Sigmoid colon (tissue), 7 donors: ENCODE measurements around the gene BCAS1. TPM values are rescaled to one million over a fixed set of nuclear protein-coding genes. Genes with fewer than 3 reads are reported as not detected.
A peak's percentile ranks its signal among the peaks of the same experiment; 100 is the strongest.

Experiments used
- DNase-seq: peaks from one replicate; pipeline ENCODE4 v3.0.0-alpha.2; 2019
- H3K27ac ChIP-seq, 4 donors: fragments of 200-600 bp; sonication (generic); one replicate each; pipeline ENCODE4 v1.5.1; 2016 to 2019; ENCODE audit warnings: mild to moderate bottlenecking in 1 of 4
- H3K27me3 ChIP-seq, 3 donors: fragments of 200-600 bp; sonication (generic); one replicate each; pipeline ENCODE4 v1.5.1; 2019; ENCODE audit warnings: mild to moderate bottlenecking in 1 of 3
- H3K36me3 ChIP-seq, 4 donors: fragments of 200-600 bp; sonication (generic); one replicate each; pipeline ENCODE4 v1.5.1; 2016 to 2019
- H3K4me1 ChIP-seq, 4 donors: fragments of 200-600 bp; sonication (generic); one replicate each; pipeline ENCODE4 v1.5.1; 2017 to 2019
- H3K4me3 ChIP-seq, 4 donors: fragments of 200-600 bp; sonication (generic); one replicate each; pipeline ENCODE4 v1.5.1; 2017 to 2019; ENCODE audit warnings: mild to moderate bottlenecking in 2 of 4, moderate library complexity in 1 of 4
- H3K9me3 ChIP-seq, 4 donors: fragments of 200-600 bp in 3 of 4; sonication (generic) in 3 of 4; one replicate each; pipeline versions ENCODE4 v1.5.1 to v1.6.1; 2013 to 2019
- EP300 ChIP-seq, 4 donors: sonication (generic); formaldehyde crosslinking; IDR thresholded peaks; one replicate each; pipeline ENCODE4 v1.6.1; 2017; ENCODE audit warnings: antibody characterized with exemption in 4 of 4
- POLR2A ChIP-seq, 2 donors: fragments of 450-650 bp; IDR thresholded peaks; one replicate each; pipeline ENCODE4 v1.6.1; 2016; ENCODE audit warnings: antibody characterized with exemption in 2 of 2, mild to moderate bottlenecking in 2 of 2, moderate library complexity in 2 of 2
- POLR2AphosphoS5 ChIP-seq, 4 donors: sonication (generic); formaldehyde crosslinking; IDR thresholded peaks; one replicate each; pipeline ENCODE4 v1.6.1; 2017; ENCODE audit warnings: antibody characterized with exemption in 4 of 4
- WGBS, 2 donors: extraction: QIAGEN DNeasy Blood & Tissue Kit; methylation state at CpG; one replicate each; pipeline ENCODE4 v1.1.7; 2013; 5-methylcytosine and 5-hydroxymethylcytosine counted together
- intact Hi-C: fragments of 100-400 bp; cut with DNase I; formaldehyde crosslinking; loops from one replicate; pipeline ENCODE4 v1.15.1; 2023
- polyA plus RNA-seq, 3 donors: library from polyadenylated mRNA; stranded (reverse); fragments of 200-250 nt; gene quantifications; one replicate each; pipeline ENCODE4 v1.2.3, GENCODE V29; 2013
- total RNA-seq, 4 donors: library from RNA; depleted of rRNA; stranded (reverse); fragments of >200 nt; gene quantifications; one replicate each; pipeline ENCODE4 v1.1.0, GENCODE V29; 2016
- TF ChIP-seq, protein P1 (sequence below), 4 experiments: fragments of 450-650 bp in 3 of 4; fragments of 200-600 bp in 1 of 4; IDR thresholded peaks; one replicate each; pipeline ENCODE4 v1.5.1; 2016 to 2019; ENCODE audit warnings: antibody characterized with exemption in 4 of 4, mild to moderate bottlenecking in 3 of 4, moderate library complexity in 2 of 4
- donor health status: healthy with polysubstance abuse.
- donor health status: Bipolar disorder and iron deficiency.
- donor health status: healthy.

Gene BCAS1
- total and polyA plus RNA-seq, 7 donors: 0.71 to 198 (median 35.4) TPM; not detected in 2

DNA sequence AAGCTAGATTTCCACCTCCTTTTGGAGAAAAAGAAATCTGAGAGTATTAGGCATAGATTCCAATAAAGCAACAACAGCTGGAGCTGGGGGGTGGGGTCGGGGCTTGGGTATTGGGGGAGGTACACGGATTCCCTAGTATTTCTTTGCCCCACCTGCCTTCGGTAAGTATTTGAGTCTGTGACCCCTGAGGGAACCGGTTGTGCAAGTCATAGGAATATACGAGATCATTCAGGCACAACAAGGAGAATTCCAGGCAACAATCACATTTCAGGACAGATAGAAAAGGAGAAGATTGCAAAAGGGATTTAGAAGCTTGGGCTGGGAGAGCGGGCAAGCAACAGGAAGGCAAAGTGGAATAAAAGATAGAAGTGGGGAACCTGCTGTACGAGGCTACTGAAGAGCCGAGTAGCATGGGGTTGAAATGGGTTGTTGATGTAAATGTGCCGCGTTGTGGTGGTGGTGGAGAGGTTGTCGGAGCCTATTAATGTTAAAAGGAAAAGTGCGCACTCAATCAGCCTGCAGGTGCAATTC lies 148.9 kb downstream of the BCAS1 start:
- TF ChIP-seq POLR2A (IDR thresholded peaks at IDR 0.05) (no peak), POLR2AphosphoS5 (IDR thresholded peaks at IDR 0.05) (no peak)
- TF ChIP-seq, protein P1, sequence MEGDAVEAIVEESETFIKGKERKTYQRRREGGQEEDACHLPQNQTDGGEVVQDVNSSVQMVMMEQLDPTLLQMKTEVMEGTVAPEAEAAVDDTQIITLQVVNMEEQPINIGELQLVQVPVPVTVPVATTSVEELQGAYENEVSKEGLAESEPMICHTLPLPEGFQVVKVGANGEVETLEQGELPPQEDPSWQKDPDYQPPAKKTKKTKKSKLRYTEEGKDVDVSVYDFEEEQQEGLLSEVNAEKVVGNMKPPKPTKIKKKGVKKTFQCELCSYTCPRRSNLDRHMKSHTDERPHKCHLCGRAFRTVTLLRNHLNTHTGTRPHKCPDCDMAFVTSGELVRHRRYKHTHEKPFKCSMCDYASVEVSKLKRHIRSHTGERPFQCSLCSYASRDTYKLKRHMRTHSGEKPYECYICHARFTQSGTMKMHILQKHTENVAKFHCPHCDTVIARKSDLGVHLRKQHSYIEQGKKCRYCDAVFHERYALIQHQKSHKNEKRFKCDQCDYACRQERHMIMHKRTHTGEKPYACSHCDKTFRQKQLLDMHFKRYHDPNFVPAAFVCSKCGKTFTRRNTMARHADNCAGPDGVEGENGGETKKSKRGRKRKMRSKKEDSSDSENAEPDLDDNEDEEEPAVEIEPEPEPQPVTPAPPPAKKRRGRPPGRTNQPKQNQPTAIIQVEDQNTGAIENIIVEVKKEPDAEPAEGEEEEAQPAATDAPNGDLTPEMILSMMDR (IDR thresholded peaks at IDR 0.05): no peak
- peaks cover 0 to 25% (median 18%) of the 10 kb centered on the region in 4 donors for H3K4me1 ChIP-seq
- WGBS, 2 donors: 68 to 83% methylated on average over 12 of the region's 12 CpGs
- no peak overlapping the region for H3K4me3 ChIP-seq
- intact Hi-C loops: no loop called here
- no peak for DNase-seq
- no peaks in the 10 kb centered on the region for H3K27me3 ChIP-seq
- H3K9me3 ChIP-seq: no peaks in the 10 kb centered on the region
- no peaks in the 10 kb centered on the region for H3K36me3 ChIP-seq
- H3K27ac ChIP-seq: no peak overlapping the region

DNA sequence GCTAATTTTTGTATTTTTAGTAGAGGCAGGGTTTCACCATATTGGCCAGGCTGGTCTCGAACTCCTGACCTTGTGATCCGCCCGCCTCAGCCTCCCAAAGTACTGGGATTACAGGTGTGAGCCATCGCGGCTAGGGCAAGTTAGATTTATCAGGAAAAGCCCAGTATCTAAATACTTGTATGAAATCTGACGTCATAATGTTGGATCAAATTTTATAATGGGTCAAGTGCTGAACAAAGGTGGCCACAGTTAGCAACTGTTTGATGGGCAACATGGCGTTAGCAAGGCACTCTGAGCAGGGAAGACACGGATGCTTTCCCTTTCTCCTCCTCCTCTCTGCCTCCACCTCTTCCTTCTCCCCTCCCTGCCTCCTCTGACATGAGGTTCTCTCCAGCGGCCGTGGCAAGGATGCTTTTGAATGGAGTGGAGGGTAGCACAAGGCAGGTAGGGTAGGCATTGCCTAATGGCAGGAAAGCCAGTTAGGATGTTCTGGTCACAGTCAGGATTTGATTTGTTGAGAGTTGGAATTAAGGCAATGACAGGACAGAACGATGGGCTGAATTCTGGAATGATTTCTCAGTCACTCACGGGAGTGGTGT lies 149.6 kb downstream of the BCAS1 start:
- no peaks in the 10 kb centered on the region for H3K9me3 ChIP-seq
- H3K27ac ChIP-seq: no peak overlapping the region
- DNase-seq: no peak
- TF ChIP-seq POLR2AphosphoS5 (IDR thresholded peaks at IDR 0.05): no peak
- TF ChIP-seq EP300 (IDR thresholded peaks at IDR 0.05): no peak
- peaks cover 0 to 32% (median 25%) of the 10 kb centered on the region in 4 donors for H3K4me1 ChIP-seq
- no peaks in the 10 kb centered on the region for H3K36me3 ChIP-seq
- no peaks in the 10 kb centered on the region for H3K27me3 ChIP-seq
- WGBS, 2 donors: 86 to 91% methylated on average over 12 of the region's 12 CpGs
- intact Hi-C loops: no loop called here
- H3K4me3 ChIP-seq: no peak overlapping the region

DNA sequence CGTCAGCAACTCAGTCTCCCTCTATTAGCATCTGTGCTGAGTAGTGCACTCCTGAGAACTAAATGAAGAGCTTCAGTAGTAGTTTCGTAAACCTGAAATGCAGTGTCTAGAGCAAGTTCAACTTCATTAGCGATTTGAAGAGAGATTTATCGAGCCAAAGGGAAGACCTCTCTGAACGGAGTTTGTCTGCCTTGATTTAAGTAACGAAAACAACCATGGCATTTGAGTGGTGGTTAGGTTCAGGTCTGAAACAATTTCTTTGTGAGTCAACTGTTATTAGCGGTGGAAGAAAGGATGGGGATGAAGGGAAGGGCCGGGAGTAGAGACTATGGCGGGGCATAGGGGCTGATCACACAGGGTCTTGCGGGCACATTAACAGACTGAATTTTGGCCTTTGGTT lies 150.5 kb downstream of the BCAS1 start:
- Histone ChIP-seq H3K36me3 (no peaks in the 10 kb centered on the region), H3K4me3 (no peak overlapping the region), H3K4me1 (peaks cover 0 to 36% (median 29%) of the 10 kb centered on the region in 4 donors), H3K27ac (no peak overlapping the region), H3K9me3 (no peaks in the 10 kb centered on the region), H3K27me3 (no peaks in the 10 kb centered on the region)
- intact Hi-C loops: loop anchor here (5.0 to 10.0 kb wide), 3 partner anchors 48 to 285 kb away; partner anchors contain the start of gene PFDN4
- WGBS, 2 donors: 97% methylated on average over 10 of the region's 10 CpGs
- TF ChIP-seq POLR2AphosphoS5 (IDR thresholded peaks at IDR 0.05): no peak
- TF ChIP-seq, protein P1 (IDR thresholded peaks at IDR 0.05): no peak
- DNase-seq: no peak

DNA sequence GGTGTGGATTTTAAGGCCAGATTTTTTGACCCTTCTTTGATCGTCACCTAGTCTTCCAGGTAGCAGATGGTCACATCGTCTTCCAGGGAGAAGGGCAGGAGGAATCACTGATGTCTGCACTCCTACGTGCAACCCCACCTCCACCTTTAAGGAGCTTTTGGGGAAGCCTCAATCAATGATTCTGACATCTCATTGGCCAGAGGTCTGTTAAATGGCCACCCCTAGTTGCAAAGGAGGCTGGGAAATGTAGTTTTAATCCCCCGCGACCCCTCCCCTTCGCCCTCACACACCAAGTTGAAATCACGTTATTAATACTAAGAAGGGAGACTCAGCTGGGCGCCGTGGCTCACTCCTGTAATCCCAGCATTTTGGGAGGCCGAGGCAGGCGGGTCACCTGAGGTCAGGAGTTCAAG lies 151.4 kb downstream of the BCAS1 start:
- H3K4me1 ChIP-seq: peaks cover 0 to 45% (median 38%) of the 10 kb centered on the region in 4 donors
- no peaks in the 10 kb centered on the region for H3K27me3 ChIP-seq
- 87 to 93% methylated on average over 11 of the region's 11 CpGs for WGBS, 2 donors
- H3K4me3 ChIP-seq: no peak overlapping the region
- no peaks in the 10 kb centered on the region for H3K9me3 ChIP-seq
- TF ChIP-seq EP300 (IDR thresholded peaks at IDR 0.05) (no peak), POLR2A (IDR thresholded peaks at IDR 0.05) (no peak), POLR2AphosphoS5 (IDR thresholded peaks at IDR 0.05) (no peak)
- TF ChIP-seq, protein P1 (IDR thresholded peaks at IDR 0.05): no peak
- DNase-seq: no peak
- no peak overlapping the region for H3K27ac ChIP-seq
- no peaks in the 10 kb centered on the region for H3K36me3 ChIP-seq
- intact Hi-C loops: loop anchor here (5.0 to 10.0 kb wide), 3 partner anchors 47 to 286 kb away; partner anchors contain the start of gene PFDN4

DNA sequence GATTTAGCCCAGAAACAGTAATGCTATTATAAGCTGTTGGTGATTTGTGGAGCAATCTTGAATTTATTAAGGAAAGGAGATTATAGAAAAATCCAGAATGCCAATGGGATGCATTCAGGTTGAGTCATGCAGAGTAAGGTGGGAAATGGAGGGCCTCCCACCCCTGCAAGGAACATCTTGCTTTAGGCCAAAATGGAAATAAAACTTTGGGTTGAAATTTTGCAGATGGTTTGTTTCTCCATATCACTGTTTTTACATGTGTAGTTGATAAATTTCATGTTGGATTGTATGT lies 152.4 kb downstream of the BCAS1 start:
- Histone ChIP-seq H3K4me1 (peaks cover 0 to 40% (median 34%) of the 10 kb centered on the region in 4 donors), H3K36me3 (no peaks in the 10 kb centered on the region), H3K4me3 (no peak overlapping the region), H3K9me3 (no peaks in the 10 kb centered on the region), H3K27ac (peak overlapping the region; percentile 79 to 87 (median 80)), H3K27me3 (no peaks in the 10 kb centered on the region)
- intact Hi-C loops: loop anchor here (5.0 to 10.0 kb wide), 3 partner anchors 46 to 287 kb away; partner anchors contain the start of gene PFDN4
- TF ChIP-seq, protein P1 (IDR thresholded peaks at IDR 0.05): no peak
- no peak for TF ChIP-seq EP300 (IDR thresholded peaks at IDR 0.05)
- TF ChIP-seq POLR2AphosphoS5 (IDR thresholded peaks at IDR 0.05): no peak
- no peak for TF ChIP-seq POLR2A (IDR thresholded peaks at IDR 0.05)
- no peak for DNase-seq
